Endodermal cell (in vitro differentiated cells): Measurements from ENCODE around the gene ACE. TPM values are rescaled to one million over a fixed set of nuclear protein-coding genes. Genes with fewer than 3 reads are reported as not detected.

Experiments
- DNase-seq: peaks from one replicate; pipeline ENCODE4 v3.0.0-alpha.2; 2017
- H3K27ac ChIP-seq: 2 replicates; pipeline ENCODE4 v1.5.1; 2013; ENCODE audit warnings: mild to moderate bottlenecking, low read depth, low read length, moderate library complexity
- H3K27me3 ChIP-seq: 2 replicates; pipeline ENCODE4 v1.6.1; 2013; ENCODE audit warnings: mild to moderate bottlenecking, low read length, moderate library complexity; ENCODE audit not compliant: insufficient read depth, control insufficient read depth, poor library complexity, severe bottlenecking
- H3K36me3 ChIP-seq: 2 replicates; pipeline ENCODE4 v1.7.0; 2013; ENCODE audit warnings: mild to moderate bottlenecking, low read length, moderate library complexity; ENCODE audit not compliant: control insufficient read depth, insufficient read depth
- H3K4me1 ChIP-seq: one replicate; pipeline ENCODE4 v1.7.0; 2013; ENCODE audit warnings: low read length; ENCODE audit not compliant: control insufficient read depth, insufficient read depth
- H3K4me3 ChIP-seq: 2 replicates; pipeline ENCODE4 v1.5.1; 2013; ENCODE audit warnings: mild to moderate bottlenecking, low read length, moderate library complexity
- H3K9ac ChIP-seq: 2 replicates; pipeline ENCODE4 v1.6.1; 2013; ENCODE audit warnings: mild to moderate bottlenecking, low read length, moderate library complexity; ENCODE audit not compliant: poor library complexity, severe bottlenecking; ENCODE audit errors: extremely low read depth
- H3K9me3 ChIP-seq: 2 replicates; pipeline ENCODE4 v1.6.1; 2013; ENCODE audit warnings: mild to moderate bottlenecking, low read length, moderate library complexity; ENCODE audit not compliant: control insufficient read depth
- H3K27ac Mint-ChIP-seq: 2 replicates; pipeline ENCODE4 v1.8.0; 2020; ENCODE audit warnings: mixed read lengths
- H3K27me3 Mint-ChIP-seq: 2 replicates; pipeline ENCODE4 v1.8.0; 2021; ENCODE audit warnings: mild to moderate bottlenecking, mixed read lengths; ENCODE audit not compliant: insufficient read depth
- H3K36me3 Mint-ChIP-seq: 2 replicates; pipeline ENCODE4 v1.8.0; 2020; ENCODE audit warnings: low read depth, mixed read lengths
- H3K4me1 Mint-ChIP-seq: 2 replicates; pipeline ENCODE4 v1.8.0; 2020; ENCODE audit warnings: mixed read lengths
- H3K4me3 Mint-ChIP-seq: 2 replicates; pipeline ENCODE4 v1.8.0; 2020; ENCODE audit warnings: mild to moderate bottlenecking, moderate library complexity, mixed read lengths
- H3K9me3 Mint-ChIP-seq: 2 replicates; pipeline ENCODE4 v1.8.0; 2020; ENCODE audit warnings: mild to moderate bottlenecking, mixed read lengths
- CTCF ChIP-seq: fragments of 200-600 bp; sonication (generic); conservative IDR thresholded peaks from 2 replicates; pipeline ENCODE4 v1.5.0; 2021; ENCODE audit warnings: antibody characterized with exemption, mild to moderate bottlenecking
- WGBS, 2 experiments: methylation state at CpG; one replicate each; pipeline versions ENCODE4 v1.1.5 to v1.1.7; 2013; ENCODE audit warnings: missing lambda C conversion rate in 2 of 2, mixed read lengths in 1 of 2; ENCODE audit not compliant: insufficient coverage in 1 of 2, insufficient read length in 1 of 2; 5-methylcytosine and 5-hydroxymethylcytosine counted together
- total RNA-seq, 2 donors: library from RNA; stranded (reverse); fragmentation: NEBNext Ultra II Directional in 1 of 2; extraction: Animal tissue kit (Norgen Biotek cat#: 25700) in 1 of 2; gene quantifications; 2 replicates in 1 of 2; 3 replicates in 1 of 2; pipeline ENCODE4 v1.2.1, GENCODE V29; 2021

Gene ACE
- total RNA-seq, 2 donors from 2014 or later = 4.6 to 12.5 TPM

GRCh38 chr17:63474174-63474573 lies 2.7 kb upstream of the ACE start:
- H3K27me3 Mint-ChIP-seq = peaks cover 30% of the 10 kb centered on the region
- no peak for TF ChIP-seq CTCF
- H3K4me3 Mint-ChIP-seq = no peak overlapping the region
- H3K4me1 ChIP-seq = peaks cover 2% of the 10 kb centered on the region
- 84 to 100% methylated on average over 1 to 3 of the region's 3 CpGs for WGBS, 2 experiments
- H3K9ac ChIP-seq = no peak overlapping the region
- no peak overlapping the region for H3K27ac ChIP-seq
- peaks cover 33% of the 10 kb centered on the region for H3K27me3 ChIP-seq
- H3K36me3 ChIP-seq = no peaks in the 10 kb centered on the region
- H3K36me3 Mint-ChIP-seq = no peaks in the 10 kb centered on the region
- no peak overlapping the region for H3K27ac Mint-ChIP-seq
- H3K4me3 ChIP-seq = no peak overlapping the region
- H3K9me3 Mint-ChIP-seq = no peaks in the 10 kb centered on the region
- H3K9me3 ChIP-seq = no peaks in the 10 kb centered on the region
- DNase-seq = no peak
- H3K4me1 Mint-ChIP-seq = peaks cover 19% of the 10 kb centered on the region

- Mint-ChIP-seq H3K4me3 (no peak overlapping the region), H3K27me3 (peaks cover 30% of the 10 kb centered on the region), H3K9me3 (no peaks in the 10 kb centered on the region), H3K27ac (no peak overlapping the region), H3K4me1 (peaks cover 19% of the 10 kb centered on the region), H3K36me3 (no peaks in the 10 kb centered on the region)
- TF ChIP-seq CTCF = no peak
- H3K9ac ChIP-seq = no peak overlapping the region
- peak; percentile 51 for DNase-seq
- no peak overlapping the region for H3K27ac ChIP-seq
- 87 to 89% methylated on average over 6 to 10 of the region's 10 CpGs for WGBS, 2 experiments
- peaks cover 33% of the 10 kb centered on the region for H3K27me3 ChIP-seq
- no peaks in the 10 kb centered on the region for H3K36me3 ChIP-seq
- H3K4me3 ChIP-seq = no peak overlapping the region
- H3K9me3 ChIP-seq = no peaks in the 10 kb centered on the region
- peaks cover 2% of the 10 kb centered on the region for H3K4me1 ChIP-seq
Observed at GRCh38 chr17:63474586-63475460, 2.0 kb upstream of the ACE start.

- Mint-ChIP-seq H3K4me1 (peaks cover 19% of the 10 kb centered on the region), H3K9me3 (no peaks in the 10 kb centered on the region), H3K4me3 (peak overlapping the region; percentile 64), H3K36me3 (no peaks in the 10 kb centered on the region), H3K27ac (no peak overlapping the region), H3K27me3 (peaks cover 30% of the 10 kb centered on the region)
- no peak for TF ChIP-seq CTCF
- Histone ChIP-seq H3K27ac (no peak overlapping the region), H3K36me3 (no peaks in the 10 kb centered on the region), H3K4me1 (peaks cover 2% of the 10 kb centered on the region), H3K9ac (no peak overlapping the region), H3K9me3 (no peaks in the 10 kb centered on the region), H3K27me3 (peaks cover 33% of the 10 kb centered on the region), H3K4me3 (peak overlapping the region; percentile 24)
- whole genome bisulfite sequencing, 2 experiments = 68% methylated on average over 9 to 28 of the region's 28 CpGs
- DNase-seq = peak; percentile 77
Observed at GRCh38 chr17:63475491-63476412, 1.1 kb upstream of the ACE start.
